GM13976 (cell line): Measurements from ENCODE around the gene PTPN4.

Experiments used
- DNase-seq: peaks from one replicate; pipeline ENCODE4 v3.0.0; 2012; ENCODE audit warnings: low spot score
- in situ Hi-C: fragments of 300-500 bp; cut with MboI; formaldehyde crosslinking; loops from one replicate; pipeline ENCODE4 v1.12.0; 2022; ENCODE audit warnings: low sequenced_read_pairs, mixed read lengths, inconsistent platforms; ENCODE audit not compliant: unreplicated experiment
- TF ChIP-seq, protein P1 (sequence below): IDR thresholded peaks from 2 replicates; pipeline ENCODE4 v1.5.1; 2012; ENCODE audit warnings: borderline replicate concordance, mild to moderate bottlenecking; ENCODE audit not compliant: insufficient read depth; ENCODE audit errors: extremely low read depth, missing control alignments, control extremely low read depth

PTPN4 gene

DNA sequence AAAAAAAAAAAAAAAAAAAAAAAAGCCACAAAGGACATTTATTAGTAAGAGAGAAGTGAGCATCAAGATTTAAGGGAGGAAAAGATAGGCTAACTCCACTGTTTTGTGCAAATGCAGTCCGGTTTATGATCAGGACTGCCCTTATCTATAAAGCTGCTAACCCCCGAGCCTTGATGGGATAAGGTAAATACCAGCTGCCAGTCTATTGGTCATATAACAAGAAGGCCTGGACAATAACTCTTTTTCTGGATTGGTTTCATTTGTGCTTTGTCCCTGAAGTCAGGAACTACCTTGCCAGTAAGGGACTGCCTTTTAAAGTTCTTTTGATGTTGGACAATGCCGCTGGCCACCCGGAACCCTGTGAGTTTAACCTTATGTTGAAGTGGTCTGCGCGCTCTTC, 15.4 kb downstream of the PTPN4 start:
- in situ Hi-C loops = no loop called here
- TF ChIP-seq, protein P1, sequence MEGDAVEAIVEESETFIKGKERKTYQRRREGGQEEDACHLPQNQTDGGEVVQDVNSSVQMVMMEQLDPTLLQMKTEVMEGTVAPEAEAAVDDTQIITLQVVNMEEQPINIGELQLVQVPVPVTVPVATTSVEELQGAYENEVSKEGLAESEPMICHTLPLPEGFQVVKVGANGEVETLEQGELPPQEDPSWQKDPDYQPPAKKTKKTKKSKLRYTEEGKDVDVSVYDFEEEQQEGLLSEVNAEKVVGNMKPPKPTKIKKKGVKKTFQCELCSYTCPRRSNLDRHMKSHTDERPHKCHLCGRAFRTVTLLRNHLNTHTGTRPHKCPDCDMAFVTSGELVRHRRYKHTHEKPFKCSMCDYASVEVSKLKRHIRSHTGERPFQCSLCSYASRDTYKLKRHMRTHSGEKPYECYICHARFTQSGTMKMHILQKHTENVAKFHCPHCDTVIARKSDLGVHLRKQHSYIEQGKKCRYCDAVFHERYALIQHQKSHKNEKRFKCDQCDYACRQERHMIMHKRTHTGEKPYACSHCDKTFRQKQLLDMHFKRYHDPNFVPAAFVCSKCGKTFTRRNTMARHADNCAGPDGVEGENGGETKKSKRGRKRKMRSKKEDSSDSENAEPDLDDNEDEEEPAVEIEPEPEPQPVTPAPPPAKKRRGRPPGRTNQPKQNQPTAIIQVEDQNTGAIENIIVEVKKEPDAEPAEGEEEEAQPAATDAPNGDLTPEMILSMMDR = no peak
- no peak for DNase-seq

DNA sequence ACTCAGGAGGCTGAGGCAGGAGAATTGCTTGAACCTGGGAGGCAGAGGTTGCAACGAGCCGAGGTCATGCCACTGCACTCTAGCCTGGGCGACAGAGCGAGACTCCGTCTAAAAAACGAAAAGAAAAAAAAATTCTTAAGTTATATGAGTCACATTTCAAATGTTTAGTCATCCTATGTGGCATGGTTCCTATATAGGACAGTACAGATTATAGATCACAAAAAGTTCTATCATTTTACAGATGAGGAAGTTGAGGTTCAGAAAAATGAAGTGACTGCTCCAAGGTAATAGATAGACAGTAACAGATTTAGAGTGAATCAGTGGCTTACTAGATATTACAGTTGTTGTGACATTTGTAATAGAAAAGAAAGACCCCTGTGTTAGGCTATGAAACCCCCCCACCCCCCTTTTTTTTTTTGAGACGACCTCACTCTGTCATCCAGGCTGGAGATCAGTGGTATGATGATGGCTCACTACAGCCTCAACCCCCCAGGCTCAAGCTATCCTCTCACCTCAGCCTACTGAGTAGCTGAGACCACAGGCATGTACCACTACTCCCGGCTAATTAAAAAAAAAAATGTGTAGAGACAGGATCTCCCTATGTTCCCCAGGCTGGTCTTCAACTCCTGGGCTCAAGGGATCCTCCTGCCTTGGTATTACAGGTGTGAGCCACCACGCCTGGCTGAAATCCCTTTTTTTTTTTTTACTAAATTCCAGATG, 22.7 kb downstream of the PTPN4 start:
- in situ Hi-C loops = no loop called here
- no peak for DNase-seq
- TF ChIP-seq, protein P1 = no peak

DNA sequence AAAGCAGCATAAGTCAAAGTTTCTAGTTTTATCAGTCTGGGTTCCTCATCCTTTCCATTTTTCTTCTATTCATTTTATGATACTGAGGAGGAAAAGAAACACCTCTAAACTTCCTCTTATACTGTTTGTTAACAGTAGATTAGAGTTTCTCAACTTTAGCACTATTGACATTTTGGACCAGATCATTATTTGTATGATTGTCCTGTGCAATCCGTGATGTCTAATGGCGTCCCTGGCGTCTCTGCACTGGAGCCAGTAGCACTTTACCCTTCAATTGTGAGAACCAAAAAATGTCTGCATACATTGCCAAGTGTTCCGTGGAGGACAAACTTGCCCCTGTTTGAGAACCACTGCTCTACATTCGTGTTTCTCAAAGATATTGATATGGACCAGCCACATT, 25.2 kb downstream of the PTPN4 start:
- DNase-seq = no peak
- in situ Hi-C loops = no loop called here

DNA sequence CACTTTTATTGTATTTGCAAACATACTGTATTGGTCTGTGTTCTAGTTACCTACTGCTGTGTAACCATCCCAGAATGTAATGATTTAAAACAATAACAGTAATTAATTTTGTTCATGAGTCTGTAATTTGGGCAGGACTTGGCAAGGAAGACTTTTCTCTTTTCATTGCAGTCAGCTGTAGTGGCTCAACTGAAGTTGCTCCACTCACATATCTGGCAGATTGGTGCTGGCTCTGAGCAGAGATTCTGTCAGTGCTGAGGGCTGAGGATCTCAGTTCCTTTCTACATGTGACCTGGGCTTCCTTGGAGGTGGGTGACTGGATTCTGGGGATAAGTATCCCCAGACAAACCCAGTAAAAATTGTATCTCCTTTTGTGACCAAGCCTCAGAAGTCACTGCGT, 26.6 kb downstream of the PTPN4 start:
- in situ Hi-C loops = no loop called here
- TF ChIP-seq, protein P1 = no peak

More for the DNA sequence above, 25.2 kb downstream of the PTPN4 start:
- TF ChIP-seq, protein P1 = no peak

DNA sequence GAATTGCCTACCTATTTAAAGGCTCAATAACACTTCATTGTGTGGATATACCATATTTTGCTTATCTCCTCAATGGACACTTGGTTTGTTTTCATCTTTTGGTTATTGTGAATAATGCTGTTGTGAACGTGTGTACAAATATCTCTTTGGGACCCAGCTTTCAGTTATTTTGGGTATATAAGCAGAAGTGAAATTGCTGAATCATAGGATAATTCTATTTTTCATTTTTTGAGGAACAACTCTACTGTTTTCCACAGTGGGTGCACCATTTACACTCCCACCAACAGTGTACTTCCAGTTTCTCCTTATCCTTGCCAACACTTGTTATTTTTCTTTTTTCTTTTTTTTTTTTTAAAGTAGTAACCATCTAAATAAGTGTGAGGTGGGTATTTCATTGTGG, 29.0 kb downstream of the PTPN4 start:
- DNase-seq = no peak
- in situ Hi-C loops = no loop called here
- TF ChIP-seq, protein P1 = no peak

More for the DNA sequence above, 26.6 kb downstream of the PTPN4 start:
- no peak for DNase-seq

DNA sequence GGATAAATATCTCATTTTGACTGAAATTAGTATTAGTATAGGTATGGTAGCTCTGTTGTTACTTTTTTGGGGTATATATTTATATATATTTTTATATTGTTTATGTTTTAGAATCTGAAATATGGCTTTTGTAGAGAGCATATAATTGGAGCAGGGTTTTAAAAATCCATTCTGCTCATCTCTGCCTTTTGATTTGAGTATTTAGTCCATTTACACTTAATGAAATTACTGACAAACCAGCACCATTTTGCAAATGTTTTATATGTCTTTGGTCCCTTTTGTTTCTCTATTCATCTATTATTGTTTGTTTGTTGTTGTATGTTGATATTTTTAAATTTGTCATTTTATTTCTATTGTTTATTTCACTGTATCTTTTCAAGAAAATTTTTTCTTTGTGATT, 30.7 kb downstream of the PTPN4 start:
- in situ Hi-C loops = no loop called here
- DNase-seq = no peak
- TF ChIP-seq, protein P1 = no peak
